GM18951 (cell line): Measurements from ENCODE around the gene THSD4.

Experiments
- POLR2A ChIP-seq: IDR thresholded peaks from 4 replicates; pipeline ENCODE4 v1.6.1; 2011; ENCODE audit warnings: mild to moderate bottlenecking; ENCODE audit not compliant: insufficient read length, insufficient read depth; ENCODE audit errors: extremely low read depth
- in situ Hi-C: fragments of 300-500 bp; cut with MboI; formaldehyde crosslinking; loops from one replicate; pipeline ENCODE4 v1.12.0; 2022; ENCODE audit warnings: low sequenced_read_pairs, mixed read lengths, inconsistent platforms; ENCODE audit not compliant: unreplicated experiment

The THSD4 gene

GRCh38 chr15:71088155-71088554, 27.1 kb upstream of the THSD4 start:
- in situ Hi-C loops: no loop called here
- no peak for TF ChIP-seq POLR2A

GRCh38 chr15:71088683-71089082, 26.6 kb upstream of the THSD4 start:
- TF ChIP-seq POLR2A: no peak
- in situ Hi-C loops: no loop called here

- in situ Hi-C loops: no loop called here
Measured at GRCh38 chr15:71089801-71090200, 25.5 kb upstream of the THSD4 start.

GRCh38 chr15:71091601-71092000, 23.7 kb upstream of the THSD4 start:
- in situ Hi-C loops: no loop called here
- TF ChIP-seq POLR2A: no peak

More at GRCh38 chr15:71089801-71090200, 25.5 kb upstream of the THSD4 start:
- no peak for TF ChIP-seq POLR2A

GRCh38 chr15:71092056-71092600, 23.1 kb upstream of the THSD4 start:
- in situ Hi-C loops: no loop called here
- no peak for TF ChIP-seq POLR2A

GRCh38 chr15:71093054-71094024, 21.9 kb upstream of the THSD4 start:
- in situ Hi-C loops: no loop called here
- no peak for TF ChIP-seq POLR2A

GRCh38 chr15:71094137-71094536, 21.1 kb upstream of the THSD4 start:
- in situ Hi-C loops: no loop called here

GRCh38 chr15:71096676-71097075, 18.6 kb upstream of the THSD4 start:
- in situ Hi-C loops: no loop called here

More at GRCh38 chr15:71094137-71094536, 21.1 kb upstream of the THSD4 start:
- TF ChIP-seq POLR2A: no peak

GRCh38 chr15:71097890-71098289, 17.4 kb upstream of the THSD4 start:
- no peak for TF ChIP-seq POLR2A
- in situ Hi-C loops: no loop called here

More at GRCh38 chr15:71096676-71097075, 18.6 kb upstream of the THSD4 start:
- TF ChIP-seq POLR2A: no peak

- no peak for TF ChIP-seq POLR2A
- in situ Hi-C loops: no loop called here
Measured at GRCh38 chr15:71098920-71099319, 16.4 kb upstream of the THSD4 start.

- in situ Hi-C loops: no loop called here
- TF ChIP-seq POLR2A: no peak
Measured at GRCh38 chr15:71103102-71103676, 12.1 kb upstream of the THSD4 start.

- no peak for TF ChIP-seq POLR2A
- in situ Hi-C loops: no loop called here
Measured at GRCh38 chr15:71104636-71105035, 10.6 kb upstream of the THSD4 start.

- TF ChIP-seq POLR2A: no peak
- in situ Hi-C loops: no loop called here
Measured at GRCh38 chr15:71105444-71105843, 9.8 kb upstream of the THSD4 start.
